ENCODE measurements around the gene AGER. TPM values are rescaled to one million over a fixed set of nuclear protein-coding genes. Genes with fewer than 3 reads are reported as not detected.
"Not testable (repeated sequence)": the region's sequence is repeated elsewhere in the genome, so short reads cannot be mapped to it uniquely, and the experiment has no call there.

AGER gene
- total RNA-seq, 2 donors from 2014 or later, result 39.0 to 48.0 TPM

GRCh38 chr6:32187725-32188380 is 3.8 kb upstream of the AGER start:
- H3K4me1 Mint-ChIP-seq (ENCODE audit: low read depth), result peaks cover 58% of the 10 kb centered on the region
- DNase-seq; H3K27me3 Mint-ChIP-seq (ENCODE audit: low read depth); H3K9me3 Mint-ChIP-seq; ATAC-seq (replicated peaks in 1 of 2): not testable (repeated sequence)
- H3K27ac Mint-ChIP-seq, result peak overlapping the region; percentile 87
- peak overlapping the region; percentile 89 to 92 for H3K4me3 Mint-ChIP-seq
- H3K36me3 Mint-ChIP-seq (ENCODE audit: insufficient read depth in 2 of 2), result peaks cover 22 to 25% of the 10 kb centered on the region in 2 donors

GRCh38 chr6:32187009-32187709 is 3.1 kb upstream of the AGER start:
- Mint-ChIP-seq H3K36me3 (ENCODE audit: insufficient read depth in 2 of 2) (peaks cover 22 to 25% of the 10 kb centered on the region in 2 donors), H3K4me1 (ENCODE audit: low read depth) (peaks cover 54% of the 10 kb centered on the region), H3K27me3 (ENCODE audit: low read depth) (no peaks in the 10 kb centered on the region), H3K27ac (peak overlapping the region; percentile 99), H3K4me3 (peak overlapping the region; percentile 89 to 92), H3K9me3 (no peaks in the 10 kb centered on the region)
- ATAC-seq (replicated peaks in 1 of 2) (no peak), DNase-seq (no peak)

GRCh38 chr6:32186151-32186840 is 2.2 kb upstream of the AGER start:
- H3K27me3 Mint-ChIP-seq (ENCODE audit: low read depth); DNase-seq; H3K9me3 Mint-ChIP-seq: not testable (repeated sequence)
- peak overlapping the region; percentile 99 for H3K27ac Mint-ChIP-seq
- ATAC-seq (replicated peaks in 1 of 2), result peak in 1 of 2 donors; percentile 5
- H3K4me3 Mint-ChIP-seq, result peak overlapping the region; percentile 71 to 85
- peaks cover 50% of the 10 kb centered on the region for H3K4me1 Mint-ChIP-seq (ENCODE audit: low read depth)
- peaks cover 20 to 24% of the 10 kb centered on the region in 2 donors for H3K36me3 Mint-ChIP-seq (ENCODE audit: insufficient read depth in 2 of 2)

GRCh38 chr6:32185681-32186131 is 1.7 kb upstream of the AGER start:
- H3K9me3 Mint-ChIP-seq; H3K27me3 Mint-ChIP-seq (ENCODE audit: low read depth): not testable (repeated sequence)
- ATAC-seq (replicated peaks in 1 of 2) (peak; percentile 70 to 78), DNase-seq (peak; percentile 49 to 59)
- Mint-ChIP-seq H3K4me3 (peak overlapping the region; percentile 59 to 85), H3K4me1 (ENCODE audit: low read depth) (peaks cover 53% of the 10 kb centered on the region), H3K36me3 (ENCODE audit: insufficient read depth in 2 of 2) (peaks cover 17 to 26% of the 10 kb centered on the region in 2 donors), H3K27ac (peak overlapping the region; percentile 99)

- peaks cover 19 to 26% of the 10 kb centered on the region in 2 donors for H3K36me3 Mint-ChIP-seq (ENCODE audit: insufficient read depth in 2 of 2)
- ATAC-seq (replicated peaks in 1 of 2) (no peak), DNase-seq (no peak)
- peak overlapping the region; percentile 45 for H3K27ac Mint-ChIP-seq
- H3K9me3 Mint-ChIP-seq, result no peaks in the 10 kb centered on the region
- H3K4me3 Mint-ChIP-seq, result no peak overlapping the region
- H3K27me3 Mint-ChIP-seq (ENCODE audit: low read depth), result no peaks in the 10 kb centered on the region
- peaks cover 65% of the 10 kb centered on the region for H3K4me1 Mint-ChIP-seq (ENCODE audit: low read depth)
These were observed 470 bp downstream of the AGER start for GRCh38 chr6:32183483-32184083.

DNA sequence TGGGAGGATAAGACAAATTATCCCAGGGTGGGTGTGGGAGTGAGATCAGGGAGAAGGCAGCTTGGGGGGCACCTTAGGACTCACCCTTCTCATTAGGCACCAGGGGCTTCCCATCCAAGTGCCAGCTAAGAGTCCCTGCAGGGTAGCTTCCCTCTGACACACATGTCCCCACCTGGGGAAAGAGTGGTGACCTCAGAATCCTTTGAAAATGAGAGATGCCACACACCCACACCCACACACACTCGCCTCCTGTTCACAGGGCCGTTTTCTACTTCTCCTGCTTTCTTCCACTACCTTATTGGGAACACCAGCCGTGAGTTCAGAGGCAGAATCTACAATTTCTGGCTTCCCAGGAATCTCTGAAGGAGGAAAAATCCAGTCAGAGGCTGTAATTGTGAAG is 1.0 kb downstream of the AGER start:
- Mint-ChIP-seq H3K36me3 (ENCODE audit: insufficient read depth in 2 of 2) (peaks cover 21 to 26% of the 10 kb centered on the region in 2 donors), H3K4me1 (ENCODE audit: low read depth) (peaks cover 65% of the 10 kb centered on the region), H3K9me3 (no peaks in the 10 kb centered on the region), H3K4me3 (no peak overlapping the region), H3K27me3 (ENCODE audit: low read depth) (no peaks in the 10 kb centered on the region), H3K27ac (peak overlapping the region; percentile 45)
- ATAC-seq (replicated peaks in 1 of 2), result no peak
- DNase-seq, result no peak

GRCh38 chr6:32182555-32182981 is 1.5 kb downstream of the AGER start:
- Mint-ChIP-seq H3K36me3 (ENCODE audit: insufficient read depth in 2 of 2) (peaks cover 19 to 26% of the 10 kb centered on the region in 2 donors), H3K27me3 (ENCODE audit: low read depth) (no peaks in the 10 kb centered on the region), H3K4me3 (no peak overlapping the region), H3K4me1 (ENCODE audit: low read depth) (peaks cover 63% of the 10 kb centered on the region), H3K9me3 (no peaks in the 10 kb centered on the region), H3K27ac (peak overlapping the region; percentile 14)
- DNase-seq (no peak), ATAC-seq (replicated peaks in 1 of 2) (no peak)

GRCh38 chr6:32181915-32182529 is 2.0 kb downstream of the AGER start:
- peaks cover 15 to 23% of the 10 kb centered on the region in 2 donors for H3K36me3 Mint-ChIP-seq (ENCODE audit: insufficient read depth in 2 of 2)
- DNase-seq, result no peak
- no peak for ATAC-seq (replicated peaks in 1 of 2)
- H3K27me3 Mint-ChIP-seq (ENCODE audit: low read depth), result no peaks in the 10 kb centered on the region
- H3K9me3 Mint-ChIP-seq, result no peaks in the 10 kb centered on the region
- H3K27ac Mint-ChIP-seq, result no peak overlapping the region
- H3K4me3 Mint-ChIP-seq, result no peak overlapping the region
- peaks cover 63% of the 10 kb centered on the region for H3K4me1 Mint-ChIP-seq (ENCODE audit: low read depth)

DNA sequence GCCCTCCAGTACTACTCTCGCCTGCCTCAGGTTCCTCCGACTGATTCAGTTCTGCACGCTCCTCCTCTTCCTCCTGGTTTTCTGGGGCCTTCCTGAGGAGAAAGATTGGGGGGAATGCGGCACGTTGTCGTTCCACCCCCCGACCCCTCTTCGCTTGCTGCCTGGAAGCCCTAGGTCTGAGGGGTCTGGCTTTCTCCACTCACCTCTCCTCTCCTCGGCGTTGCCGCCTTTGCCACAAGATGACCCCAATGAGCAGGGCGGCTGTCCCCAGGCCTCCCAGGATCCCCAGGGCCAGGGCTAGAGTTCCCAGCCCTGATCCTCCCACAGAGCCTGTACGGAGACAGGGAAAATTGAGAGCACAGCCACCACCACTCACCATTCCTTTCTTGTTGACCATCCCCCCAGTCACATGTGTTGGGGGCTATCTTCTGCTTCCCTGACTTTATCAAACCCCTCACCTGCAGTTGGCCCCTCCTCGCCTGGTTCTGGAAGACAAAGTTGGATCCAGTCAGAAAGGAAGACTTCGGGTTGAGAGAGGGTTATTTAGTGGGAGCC is 2.8 kb downstream of the AGER start:
- H3K9me3 Mint-ChIP-seq, result no peaks in the 10 kb centered on the region
- peak overlapping the region; percentile 38 for H3K27ac Mint-ChIP-seq
- H3K4me1 Mint-ChIP-seq (ENCODE audit: low read depth), result peaks cover 63% of the 10 kb centered on the region
- no peak overlapping the region for H3K4me3 Mint-ChIP-seq
- H3K27me3 Mint-ChIP-seq (ENCODE audit: low read depth), result no peaks in the 10 kb centered on the region
- H3K36me3 Mint-ChIP-seq (ENCODE audit: insufficient read depth in 2 of 2), result peaks cover 11 to 18% of the 10 kb centered on the region in 2 donors
- DNase-seq (no peak), ATAC-seq (replicated peaks in 1 of 2) (no peak)

- peak overlapping the region; percentile 93 to 98 for H3K4me3 Mint-ChIP-seq
- peaks cover 11 to 13% of the 10 kb centered on the region in 2 donors for H3K36me3 Mint-ChIP-seq (ENCODE audit: insufficient read depth in 2 of 2)
- DNase-seq, result no peak
- no peaks in the 10 kb centered on the region for H3K9me3 Mint-ChIP-seq
- no peaks in the 10 kb centered on the region for H3K27me3 Mint-ChIP-seq (ENCODE audit: low read depth)
- H3K27ac Mint-ChIP-seq, result peak overlapping the region; percentile 10
- ATAC-seq (replicated peaks in 1 of 2), result no peak
- H3K4me1 Mint-ChIP-seq (ENCODE audit: low read depth), result peaks cover 62% of the 10 kb centered on the region
These were observed 4.2 kb downstream of the AGER start for GRCh38 chr6:32179766-32180405.

DNA sequence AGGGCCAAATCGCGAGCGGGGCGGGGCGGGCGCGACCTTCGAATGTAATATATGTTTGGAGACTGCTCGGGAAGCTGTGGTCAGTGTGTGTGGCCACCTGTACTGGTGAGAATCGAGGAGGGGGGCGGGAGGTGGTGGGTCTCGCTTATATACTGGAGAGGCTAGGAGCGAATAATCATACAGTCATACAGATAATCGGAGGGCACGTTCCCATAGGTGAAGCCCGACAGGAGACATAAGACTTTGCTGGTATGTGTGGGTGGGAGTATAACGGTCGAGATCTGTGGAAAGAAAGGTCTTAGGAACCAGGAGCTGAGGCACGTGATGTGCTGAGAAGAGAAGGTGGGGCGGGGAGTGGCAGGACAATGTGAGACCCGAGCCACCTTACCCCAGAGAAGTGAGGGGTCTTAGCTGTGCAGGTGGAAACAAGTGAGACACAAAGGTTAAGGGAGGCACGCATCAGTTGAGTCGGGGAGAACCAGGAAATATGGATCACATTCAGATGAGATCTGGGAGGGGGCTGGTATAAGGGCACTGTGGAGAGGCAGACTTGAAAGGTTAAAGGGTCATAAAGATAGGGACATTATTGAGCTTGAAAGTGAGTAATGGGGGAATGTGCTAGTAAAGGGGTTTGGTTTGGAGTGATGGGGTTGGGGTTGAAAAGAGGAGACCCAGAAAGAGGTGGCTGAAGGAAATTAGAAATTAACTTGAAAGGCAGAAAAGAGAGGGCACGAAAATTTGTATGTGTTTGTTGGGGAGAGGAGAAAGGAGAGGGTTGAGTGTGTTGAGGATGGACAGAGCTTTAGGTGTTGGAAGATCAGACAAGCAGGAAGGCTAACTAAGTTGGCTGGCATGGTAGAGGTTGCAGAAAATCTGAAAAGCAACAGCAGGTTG is 5.3 kb downstream of the AGER start:
- Mint-ChIP-seq H3K36me3 (ENCODE audit: insufficient read depth in 2 of 2) (peaks cover 13% of the 10 kb centered on the region in 2 donors), H3K4me3 (peak overlapping the region; percentile 93 to 98), H3K27me3 (ENCODE audit: low read depth) (no peaks in the 10 kb centered on the region), H3K4me1 (ENCODE audit: low read depth) (peaks cover 73% of the 10 kb centered on the region), H3K9me3 (no peaks in the 10 kb centered on the region), H3K27ac (peak overlapping the region; percentile 91)
- ATAC-seq (replicated peaks in 1 of 2), result no peak
- DNase-seq, result no peak
